IMR-90 (cell line): ENCODE results near the gene CAMKMT. TPM values are rescaled to one million over a fixed set of nuclear protein-coding genes. Genes with fewer than 3 reads are reported as not detected.
A peak's percentile ranks its signal among the peaks of the same experiment; 100 is the strongest.

Experiments
- ATAC-seq: fragments of 200-7000 bp; cut with Tn5 transposase; 2 replicates; pipeline ENCODE4 v1.9.1; 2020; ENCODE audit warnings: low read depth, mild to moderate bottlenecking, moderate library complexity
- BruUV-seq: library from RNA; stranded (reverse); fragments of 400-500 nt; replicated peaks from 2 replicates; lab custom pipeline; 2021; lab: Mats Ljungman, UMichigan
- CTCF ChIA-PET: fragments of 300-600 bp; formaldehyde crosslinking; extraction: SDS; loops from one replicate; lab custom pipeline; 2021; ENCODE audit warnings: antibody characterized with exemption; lab: Yijun Ruan, JAX
- POLR2A ChIA-PET: fragments of 300-600 bp; sonication (Branson Sonifier 250); formaldehyde crosslinking; loops from one replicate; lab custom pipeline; 2022; ENCODE audit warnings: antibody characterized with exemption; ENCODE audit not compliant: unreplicated experiment; lab: Charles Lee
- DNase-seq: peaks from one replicate; pipeline ENCODE4 v3.0.0; 2013
- H2AFZ ChIP-seq: replicated peaks from 2 replicates; pipeline ENCODE3; 2013; ENCODE audit warnings: low read length, mild to moderate bottlenecking; ENCODE audit not compliant: poor library complexity
- H2AK5ac ChIP-seq: 2 replicates; pipeline ENCODE4 v1.6.1; 2013; ENCODE audit warnings: low read depth, low read length, inconsistent platforms
- H2AK9ac ChIP-seq: replicated peaks from 2 replicates; pipeline ENCODE3; 2013; ENCODE audit warnings: mild to moderate bottlenecking, low read depth, low read length, moderate library complexity; ENCODE audit not compliant: poor library complexity
- H2BK120ac ChIP-seq: 2 replicates; pipeline ENCODE4 v1.6.1; 2013; ENCODE audit warnings: low read depth, low read length, inconsistent platforms
- H2BK15ac ChIP-seq: 3 replicates; pipeline ENCODE4 v1.6.1; 2013; ENCODE audit warnings: low read depth, low read length, inconsistent platforms
- H2BK20ac ChIP-seq: 2 replicates; pipeline ENCODE4 v1.6.1; 2013; ENCODE audit warnings: low read depth, mild to moderate bottlenecking, inconsistent platforms, low read length, moderate library complexity
- H2BK5ac ChIP-seq: 2 replicates; pipeline ENCODE4 v1.6.1; 2013; ENCODE audit warnings: mild to moderate bottlenecking, low read depth, low read length, inconsistent platforms; ENCODE audit not compliant: poor library complexity, severe bottlenecking
- H3K14ac ChIP-seq: replicated peaks from 2 replicates; pipeline ENCODE4 v1.6.1; 2013; ENCODE audit warnings: low read depth, low read length, inconsistent platforms
- H3K18ac ChIP-seq: 2 replicates; pipeline ENCODE4 v1.6.1; 2013; ENCODE audit warnings: low read depth, low read length, control low read depth
- H3K23ac ChIP-seq: 2 replicates; pipeline ENCODE4 v1.6.1; 2013; ENCODE audit warnings: low read depth, low read length, inconsistent platforms
- H3K27ac ChIP-seq: 2 replicates; pipeline ENCODE4 v1.5.1; 2013; ENCODE audit warnings: mild to moderate bottlenecking, control low read depth, low read length; ENCODE audit not compliant: insufficient read depth
- H3K27me3 ChIP-seq: 2 replicates; pipeline ENCODE4 v1.6.1; 2013; ENCODE audit warnings: low read length; ENCODE audit not compliant: control insufficient read depth, insufficient read depth
- H3K36me3 ChIP-seq: 2 replicates; pipeline ENCODE4 v1.6.1; 2013; ENCODE audit warnings: low read length, mixed read lengths; ENCODE audit not compliant: control insufficient read depth, insufficient read depth
- H3K4ac ChIP-seq: 2 replicates; pipeline ENCODE4 v1.6.1; 2013; ENCODE audit warnings: low read depth, low read length, inconsistent platforms
- H3K4me1 ChIP-seq: 2 replicates; pipeline ENCODE4 v1.6.1; 2013; ENCODE audit warnings: low read length, mixed read lengths; ENCODE audit not compliant: control insufficient read depth, insufficient read depth
- H3K4me2 ChIP-seq: 2 replicates; pipeline ENCODE4 v1.6.1; 2013; ENCODE audit warnings: low read depth, mild to moderate bottlenecking, control low read depth, low read length, moderate library complexity
- H3K4me3 ChIP-seq: 2 replicates; pipeline ENCODE4 v1.5.1; 2013; ENCODE audit warnings: low read depth, mild to moderate bottlenecking, control low read depth, low read length, moderate library complexity; ENCODE audit not compliant: insufficient read depth
- H3K56ac ChIP-seq: 2 replicates; pipeline ENCODE4 v1.6.1; 2013; ENCODE audit warnings: low read length, inconsistent platforms; ENCODE audit not compliant: insufficient read depth; ENCODE audit errors: extremely low read depth
- H3K79me1 ChIP-seq, 2 experiments: 2 replicates each; pipeline ENCODE4 v1.6.1; 2013; ENCODE audit warnings: low read length in 2 of 2, inconsistent platforms in 1 of 2, low read depth in 1 of 2
- H3K9ac ChIP-seq: 2 replicates; pipeline ENCODE4 v1.6.1; 2013; ENCODE audit warnings: low read depth, low read length, control low read depth
- H3K9me1 ChIP-seq: 2 replicates; pipeline ENCODE4 v1.6.1; 2013; ENCODE audit warnings: low read length, inconsistent platforms; ENCODE audit not compliant: insufficient read depth
- H3K9me3 ChIP-seq: 2 replicates; pipeline ENCODE4 v1.6.1; 2013; ENCODE audit warnings: low read length; ENCODE audit not compliant: control insufficient read depth, insufficient read depth
- H4K20me1 ChIP-seq: 2 replicates; pipeline ENCODE4 v1.6.1; 2013; ENCODE audit warnings: low read length, inconsistent platforms; ENCODE audit not compliant: insufficient read depth
- H4K5ac ChIP-seq: 2 replicates; pipeline ENCODE4 v1.6.1; 2013; ENCODE audit warnings: mild to moderate bottlenecking, low read depth, low read length, control low read depth
- H4K8ac ChIP-seq, 2 experiments: 2 replicates each; pipeline ENCODE4 v1.6.1; 2013; ENCODE audit warnings: low read depth in 2 of 2, low read length in 2 of 2, control low read depth in 1 of 2, inconsistent platforms in 1 of 2
- H4K91ac ChIP-seq: 2 replicates; pipeline ENCODE4 v1.6.1; 2013; ENCODE audit warnings: low read depth, low read length, inconsistent platforms; ENCODE audit not compliant: insufficient read depth
- CTCF ChIP-seq: conservative IDR thresholded peaks from 2 replicates; pipeline ENCODE4 v1.5.1; 2012; ENCODE audit warnings: mild to moderate bottlenecking, low read depth, low read length, improper control_type of control experiment
- NFE2L2 ChIP-seq: fragments of 150-350 bp; IDR thresholded peaks from 2 replicates; pipeline ENCODE4 v1.6.1; 2016; ENCODE audit warnings: low read depth, mild to moderate bottlenecking, low read length
- RAD21 ChIP-seq: IDR thresholded peaks from 2 replicates; pipeline ENCODE4 v1.6.1; 2012; ENCODE audit warnings: low read length, improper control_type of control experiment
- SMC3 ChIP-seq: fragments of 150-350 bp; IDR thresholded peaks from 2 replicates; pipeline ENCODE4 v1.6.1; 2016; ENCODE audit warnings: low read depth, mild to moderate bottlenecking, antibody characterized with exemption, low read length, moderate library complexity
- WGBS, 2 experiments: methylation state at CpG; one replicate each; pipeline versions ENCODE4 v1.1.5 to v1.1.7; 2013; ENCODE audit warnings: missing lambda C conversion rate in 2 of 2; ENCODE audit not compliant: insufficient read length in 1 of 2; ENCODE audit errors: extremely low coverage in 2 of 2; 5-methylcytosine and 5-hydroxymethylcytosine counted together
- dilution Hi-C: fragments of 300-500 bp; cut with HindIII; formaldehyde crosslinking; loops from one replicate; pipeline ENCODE4 v1.14.3; 2018; ENCODE audit warnings: low sequenced_read_pairs; ENCODE audit not compliant: unreplicated experiment
- in situ Hi-C: fragments of 300-500 bp; cut with MboI; formaldehyde crosslinking; loops from 3 replicates; pipeline ENCODE4 v1.14.3; 2019; ENCODE audit warnings: low sequenced_read_pairs, inconsistent platforms, mixed read lengths
- intact Hi-C: fragments of 100-400 bp; cut with micrococcal nuclease; formaldehyde crosslinking; loops from 2 replicates; pipeline ENCODE4 v1.10.0; 2022
- polyA plus RNA-seq, 3 experiments: library from polyadenylated mRNA; depleted of rRNA; stranded (reverse); fragments of >200 nt; gene quantifications; 2 replicates each; pipeline ENCODE4 v1.2.3, GENCODE V29; 2012; ENCODE audit warnings: low replicate concordance in 1 of 3
- total RNA-seq: library from RNA; depleted of rRNA; stranded (reverse); fragments of >200 nt; gene quantifications from 2 replicates; pipeline ENCODE4 v1.2.3, GENCODE V29; 2012

The CAMKMT gene
- total and polyA plus RNA-seq, 2 of the 4 experiments (the other 2 are of a cell fraction): 4.4 to 6.8 TPM

- H2BK120ac ChIP-seq: no peak overlapping the region
- BruUV-seq: no TSS peak
- DNase-seq: peak; percentile 27
- H3K56ac ChIP-seq: no peak overlapping the region
- H3K4me2 ChIP-seq: no peak overlapping the region
- no peak overlapping the region for H2AK5ac ChIP-seq
- H2AFZ ChIP-seq: no peak overlapping the region
- H3K79me1 ChIP-seq: no peaks in the 10 kb centered on the region
- no peaks in the 10 kb centered on the region for H3K27me3 ChIP-seq
- no peak overlapping the region for H4K5ac ChIP-seq
- ChIA-PET POLR2A (no interaction called here), CTCF (interaction anchor here (0.7 to 2.3 kb wide), 5 partner anchors 9 to 236 kb away, joined by 3 to 16 read pairs (median 3); no protein-coding TSS in a partner anchor)
- H2BK20ac ChIP-seq: no peak overlapping the region
- no CpG with 5 or more reads among the region's 3 CpGs for WGBS, 2 experiments
- no peak overlapping the region for H3K14ac ChIP-seq
- no peak overlapping the region for H3K4ac ChIP-seq
- no peak overlapping the region for H3K18ac ChIP-seq
- H4K20me1 ChIP-seq: no peaks in the 10 kb centered on the region
- H3K27ac ChIP-seq: no peak overlapping the region
- in situ Hi-C loops (no loop called here), intact Hi-C loops (loop anchor here (1.0 to 10.0 kb wide), 3 partner anchors 236 to 471 kb away; no protein-coding TSS in a partner anchor), dilution Hi-C loops (no loop called here)
- H3K9ac ChIP-seq: no peak overlapping the region
- no peak overlapping the region for H3K23ac ChIP-seq
- no peak overlapping the region for H3K4me3 ChIP-seq
- H2BK5ac ChIP-seq: no peak overlapping the region
- TF ChIP-seq NFE2L2 (no peak), SMC3 (peak; percentile 46), CTCF (peak; percentile 49), RAD21 (peak; percentile 51)
- H3K9me3 ChIP-seq: no peaks in the 10 kb centered on the region
- H4K8ac ChIP-seq: no peak overlapping the region
- H2AK9ac ChIP-seq: no peak overlapping the region
- no peaks in the 10 kb centered on the region for H3K9me1 ChIP-seq
- no peaks in the 10 kb centered on the region for H3K4me1 ChIP-seq
- ATAC-seq: peak; percentile 67
- H4K91ac ChIP-seq: no peak overlapping the region
- H2BK15ac ChIP-seq: no peak overlapping the region
- no peaks in the 10 kb centered on the region for H3K36me3 ChIP-seq
Measured at GRCh38 chr2:44715671-44716081, 353.9 kb downstream of the CAMKMT start.
